ENCODE measurements around the gene RND1.

The RND1 gene

DNA sequence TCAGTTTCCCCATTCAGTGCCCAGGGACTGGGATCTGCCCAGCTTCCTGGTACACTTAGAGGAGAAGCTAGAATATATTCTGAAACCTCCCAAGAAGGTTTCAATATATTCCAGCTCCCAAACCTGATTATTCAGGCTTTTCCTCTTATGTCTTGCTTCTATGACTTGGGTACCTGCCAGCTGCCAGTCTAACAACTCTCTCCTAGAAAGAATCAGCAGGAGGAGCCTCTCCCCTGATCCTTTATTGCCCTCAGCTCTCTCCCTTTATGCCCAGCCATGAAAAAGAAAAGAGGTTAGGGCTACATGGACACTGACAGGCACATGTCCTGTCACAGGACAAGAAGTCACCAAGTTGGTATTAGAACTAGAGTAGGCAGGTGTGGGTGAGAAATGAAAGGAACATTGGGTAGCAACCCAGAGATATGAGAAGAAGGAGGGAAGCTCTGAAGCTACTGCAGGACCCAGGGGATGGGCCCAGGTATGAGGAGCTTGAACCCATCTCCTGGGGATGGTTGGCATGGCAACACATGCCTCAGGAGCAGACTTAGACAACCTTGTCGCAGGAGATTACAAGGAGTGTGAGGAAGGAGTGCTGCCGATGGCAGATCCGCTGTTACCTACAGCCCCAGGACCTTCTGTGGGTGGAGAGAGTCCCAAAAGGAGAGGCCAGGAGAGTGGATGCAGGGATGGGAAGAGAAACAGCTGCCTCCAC is 49.4 kb downstream of the RND1 start:
- peak in 8 of 42 donors; percentile 20 to 51 (median 34) for DNase-seq
- intact Hi-C loops (cut with DNase I) = no loop called here

DNA sequence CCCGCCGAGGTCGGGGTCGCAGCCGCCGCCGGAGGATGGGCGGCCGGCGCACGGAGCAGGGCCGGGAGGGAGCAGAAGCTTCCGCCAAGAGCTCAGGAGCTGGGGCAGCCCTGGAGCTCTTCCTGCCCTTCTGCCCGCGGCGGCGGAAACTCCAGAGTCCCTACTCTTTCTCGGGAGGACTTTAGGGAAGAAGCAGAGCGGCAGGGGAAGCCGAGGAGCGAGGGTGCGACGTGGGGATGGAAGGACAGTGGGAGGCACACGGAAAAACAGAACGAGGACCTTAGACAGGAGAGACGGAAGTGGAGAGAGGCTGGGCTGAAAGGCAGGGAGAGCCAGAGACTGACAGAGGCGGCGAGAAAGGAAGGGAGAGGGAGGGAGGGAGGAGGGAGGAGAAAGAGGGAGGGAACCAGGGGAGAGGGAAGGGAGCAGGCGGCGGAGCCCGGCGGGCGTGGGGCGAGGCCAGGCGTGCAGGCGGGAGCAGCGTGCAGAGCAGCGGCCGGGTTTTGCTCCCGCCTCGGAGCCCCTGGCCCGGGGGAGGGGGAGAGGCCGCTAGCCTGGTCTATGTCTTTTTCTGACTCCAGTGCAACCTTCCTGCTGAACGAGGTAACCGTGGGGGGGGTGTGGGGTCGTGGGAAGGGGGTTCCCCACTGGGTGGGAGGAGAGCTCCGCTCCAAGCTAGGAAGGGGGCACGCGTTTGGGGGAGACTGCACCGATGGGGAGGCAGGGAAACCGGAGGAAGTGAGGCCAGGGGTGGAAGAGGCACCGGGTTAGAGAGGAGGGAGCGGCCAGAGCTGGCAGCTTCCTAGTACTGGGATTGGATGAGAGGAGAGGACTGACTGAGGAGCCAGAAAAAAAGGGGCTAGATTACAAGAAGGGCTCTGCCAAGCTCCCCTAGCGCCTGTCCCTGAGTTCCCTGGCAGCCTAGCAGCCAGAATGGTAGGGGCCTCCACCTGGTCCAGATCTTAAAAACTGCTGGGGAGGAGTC is 50.3 kb downstream of the RND1 start:
- intact Hi-C loops (cut with DNase I) = no loop called here
- DNase-seq = peak; percentile 13 to 91 (median 70)

DNA sequence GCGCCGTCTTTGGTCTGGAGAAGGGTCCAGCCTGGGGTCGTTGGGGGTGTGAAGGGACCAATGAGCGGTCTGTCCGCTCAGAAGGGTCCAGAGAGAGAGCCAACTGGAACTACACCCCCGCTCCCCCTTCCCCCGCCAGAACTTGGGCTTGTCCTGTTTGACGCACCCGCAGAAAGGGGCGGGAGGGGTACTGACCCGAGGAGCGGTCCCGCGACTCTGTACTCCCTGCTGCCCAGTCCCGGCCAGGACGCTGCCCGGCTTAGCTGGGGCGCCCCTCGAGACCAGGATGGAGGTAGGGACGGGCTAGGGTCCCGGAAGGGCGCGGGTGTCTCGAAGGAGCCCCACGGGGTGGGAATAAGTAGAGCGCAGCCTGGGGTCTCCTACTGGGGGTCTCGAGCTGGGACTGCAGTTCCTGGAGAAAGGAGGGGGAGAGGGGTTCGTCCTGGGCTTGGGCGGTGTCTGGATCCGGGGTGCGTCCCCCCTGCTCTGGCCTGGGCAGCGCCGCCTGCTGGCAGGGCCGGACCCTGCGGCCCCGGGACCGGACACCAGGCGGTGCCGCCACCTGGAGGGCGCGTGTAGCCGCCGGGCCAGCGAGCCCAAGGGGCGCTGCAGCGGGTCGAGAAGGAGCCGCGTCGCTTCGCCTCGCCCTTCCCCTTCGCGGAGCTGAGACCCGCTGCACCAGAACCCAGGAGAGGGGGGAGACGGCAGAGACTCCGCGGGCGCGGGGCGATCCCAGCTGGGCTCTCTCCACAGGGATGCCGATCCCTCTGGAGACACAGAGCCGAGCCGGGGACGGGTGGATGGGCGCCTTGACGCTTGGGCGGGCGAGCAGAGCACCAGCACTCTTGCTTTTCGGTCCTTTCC is 51.2 kb downstream of the RND1 start:
- peak in 40 of 42 donors; percentile 9 to 87 (median 68) for DNase-seq
- intact Hi-C loops (cut with DNase I) = no loop called here

DNA sequence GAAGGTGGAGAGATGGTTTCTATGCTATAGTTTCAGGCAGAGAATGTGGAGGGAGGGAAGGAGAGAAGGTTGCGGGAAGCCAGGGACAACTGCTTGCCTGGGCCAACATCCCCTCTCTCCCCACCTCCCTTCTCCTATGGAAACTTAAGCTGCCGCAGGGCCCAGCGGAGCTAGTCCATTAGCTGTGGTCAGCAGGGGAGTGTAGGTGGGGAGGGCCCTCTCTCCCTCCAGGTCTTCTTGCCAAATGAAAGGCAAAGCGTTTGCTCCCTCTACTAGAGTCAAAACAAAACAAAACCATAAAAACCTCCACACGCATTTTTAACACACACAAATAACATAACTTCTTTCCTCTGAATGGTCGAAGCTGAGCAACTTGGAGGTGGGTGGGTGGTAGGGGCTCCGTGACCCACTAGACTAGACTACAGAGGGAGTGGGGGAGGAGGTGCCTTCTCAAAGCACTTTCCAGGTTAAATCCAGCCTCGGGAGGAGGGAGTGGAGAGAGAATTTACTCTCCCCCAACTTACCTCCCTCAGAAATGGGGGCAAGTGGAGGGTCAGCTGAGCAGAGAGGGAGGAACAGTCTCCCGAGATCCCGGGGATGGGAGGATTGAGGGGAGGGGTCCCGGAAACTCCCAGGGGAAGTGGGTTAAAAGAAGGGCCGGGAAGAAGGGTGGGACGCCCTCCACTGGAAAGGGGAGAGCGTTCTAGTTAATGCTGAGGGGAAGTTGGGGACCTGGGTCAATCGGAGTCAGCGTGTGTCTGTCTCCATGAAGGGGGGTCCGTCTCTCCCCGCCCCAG is 52.0 kb downstream of the RND1 start:
- no peak for DNase-seq
- intact Hi-C loops (cut with DNase I) = no loop called here

GRCh38 chr12:48812389-48812788 is 53.3 kb downstream of the RND1 start:
- no peak for DNase-seq
- intact Hi-C loops (cut with DNase I) = no loop called here

GRCh38 chr12:48811437-48812090 is 54.1 kb downstream of the RND1 start:
- intact Hi-C loops (cut with DNase I) = no loop called here
- no peak for DNase-seq

GRCh38 chr12:48810903-48811431 is 54.7 kb downstream of the RND1 start:
- intact Hi-C loops (cut with DNase I) = no loop called here
- no peak for DNase-seq

- intact Hi-C loops (cut with DNase I) = no loop called here
- no peak for DNase-seq
These were observed 57.7 kb downstream of the RND1 start for GRCh38 chr12:48807981-48808380.
